Ovary (tissue), 9 donors: ENCODE results near the gene LDHAL6B. TPM values are rescaled to one million over a fixed set of nuclear protein-coding genes. Genes with fewer than 3 reads are reported as not detected.

Experiments
- DNase-seq, 5 donors: peaks; one replicate each; pipeline ENCODE4 v3.0.0-alpha.2; 2019 to 2020
- H3K27ac ChIP-seq, 2 donors: fragments of 200-600 bp; one replicate each; pipeline versions ENCODE4 v1.5.1 to v1.8.0; 2019 to 2022
- H3K27me3 ChIP-seq: fragments of 200-600 bp; one replicate; pipeline ENCODE4 v1.8.0; 2022
- H3K36me3 ChIP-seq: fragments of 200-600 bp; sonication (generic); one replicate; pipeline ENCODE4 v1.5.1; 2019
- H3K4me1 ChIP-seq: one replicate; pipeline ENCODE4 v1.8.1; 2013; ENCODE audit warnings: mild to moderate bottlenecking, moderate library complexity; ENCODE audit not compliant: insufficient read depth
- H3K4me3 ChIP-seq: fragments of 200-600 bp; sonication (generic); one replicate; pipeline ENCODE4 v1.5.1; 2017
- H3K9me3 ChIP-seq, 2 donors: fragments of 200-600 bp in 1 of 2; sonication (generic) in 1 of 2; one replicate each; pipeline versions ENCODE4 v1.5.1 to v1.8.1; 2013 to 2019; ENCODE audit warnings: mild to moderate bottlenecking in 1 of 2, moderate library complexity in 1 of 2
- CTCF ChIP-seq, 3 donors: fragments of 450-650 bp in 2 of 3; fragments of 200-600 bp in 1 of 3; IDR thresholded peaks; one replicate each; pipeline versions ENCODE4 v1.5.1 to v1.8.0; 2016 to 2022; ENCODE audit warnings: antibody characterized with exemption in 3 of 3, mild to moderate bottlenecking in 1 of 3
- EP300 ChIP-seq: sonication (generic); formaldehyde crosslinking; IDR thresholded peaks from one replicate; pipeline ENCODE4 v1.6.1; 2017; ENCODE audit warnings: antibody characterized with exemption
- POLR2A ChIP-seq: fragments of 450-650 bp; IDR thresholded peaks from one replicate; pipeline ENCODE4 v1.6.1; 2017; ENCODE audit warnings: antibody characterized with exemption, mild to moderate bottlenecking, moderate library complexity
- WGBS, 3 donors: extraction: QIAGEN DNeasy Blood & Tissue Kit in 1 of 3; methylation state at CpG; one replicate each; pipeline versions ENCODE4 v1.1.5 to v1.1.7; 2013 to 2017; 5-methylcytosine and 5-hydroxymethylcytosine counted together
- intact Hi-C, 4 donors: fragments of 100-400 bp; cut with DNase I; formaldehyde crosslinking; loops; one replicate each; pipeline versions ENCODE4 v1.11.0 to v1.15.1; 2022 to 2023
- polyA plus RNA-seq, 2 donors: library from polyadenylated mRNA; stranded (reverse); fragments of 200-250 nt in 1 of 2; fragments of 350-450 nt in 1 of 2; fragmentation: Illumina TruSeq in 1 of 2; extraction: RNeasy Lipid Tissue Mini Kit (QIAGEN cat#74804) in 1 of 2; gene quantifications; one replicate each; pipeline ENCODE4 v1.2.3, GENCODE V29; 2013 to 2014
- total RNA-seq, 7 donors: library from RNA; depleted of rRNA in 2 of 7; stranded (reverse); fragments of >200 nt in 2 of 7; fragmentation: NEBNext Ultra II Directional in 3 of 7; extraction: Animal tissue kit (Norgen Biotek cat#: 25700) in 3 of 7; gene quantifications; one replicate each; pipeline versions ENCODE4 v1.1.0 to v1.2.4, GENCODE V29; 2016 to 2023
- donor health status: DM: no; HTN: no; CAD: no; lungs with moderate emphysema.
- donor health status: DM: no; HTN: no; CAD: no.
- donor health status: Bipolar disorder and iron deficiency.
- donor health status: DM: yes; HTN: yes; CAD: no.
- donor health status: DM: no; HTN: no; CAD: no.
- donor health status: DM: yes; HTN: yes; CAD: no.

The LDHAL6B gene
- total and polyA plus RNA-seq, 9 donors, result not detected

- H3K4me3 ChIP-seq, result no peak overlapping the region
- no peak for DNase-seq
- no peak for TF ChIP-seq CTCF (IDR thresholded peaks at IDR 0.05)
- no peak for TF ChIP-seq EP300
- no peak for TF ChIP-seq POLR2A
- intact Hi-C loops, result no loop called here
- no peak overlapping the region for H3K27ac ChIP-seq
- H3K27me3 ChIP-seq, result no peaks in the 10 kb centered on the region
- 78 to 88% (median 83%) methylated on average over 4 of the region's 4 CpGs for WGBS, 3 donors
- H3K4me1 ChIP-seq, result peaks cover 5% of the 10 kb centered on the region
- no peaks in the 10 kb centered on the region for H3K9me3 ChIP-seq
- no peaks in the 10 kb centered on the region for H3K36me3 ChIP-seq
Measured at GRCh38 chr15:59227021-59227420, 20.4 kb downstream of the LDHAL6B start.

GRCh38 chr15:59229015-59229414 lies 22.4 kb downstream of the LDHAL6B start:
- Histone ChIP-seq H3K9me3 (no peaks in the 10 kb centered on the region), H3K27me3 (no peaks in the 10 kb centered on the region), H3K4me3 (no peak overlapping the region), H3K36me3 (no peaks in the 10 kb centered on the region), H3K4me1 (peaks cover 7% of the 10 kb centered on the region), H3K27ac (no peak overlapping the region)
- 82 to 88% (median 83%) methylated on average over 4 of the region's 4 CpGs for WGBS, 3 donors
- DNase-seq, result no peak
- intact Hi-C loops, result no loop called here
- TF ChIP-seq CTCF (IDR thresholded peaks at IDR 0.05) (no peak), EP300 (no peak), POLR2A (no peak)

GRCh38 chr15:59229453-59229852 lies 22.8 kb downstream of the LDHAL6B start:
- 69 to 78% (median 74%) methylated on average over 3 of the region's 3 CpGs for WGBS, 3 donors

GRCh38 chr15:59230531-59231055 lies 23.9 kb downstream of the LDHAL6B start:
- Histone ChIP-seq H3K9me3 (no peaks in the 10 kb centered on the region), H3K27ac (no peak overlapping the region), H3K4me3 (no peak overlapping the region), H3K36me3 (no peaks in the 10 kb centered on the region), H3K27me3 (no peaks in the 10 kb centered on the region), H3K4me1 (peaks cover 7% of the 10 kb centered on the region)
- no peak for DNase-seq
- no peak for TF ChIP-seq POLR2A
- TF ChIP-seq EP300, result no peak
- TF ChIP-seq CTCF (IDR thresholded peaks at IDR 0.05), result no peak
- 8 to 18% (median 11%) methylated on average over 2 of the region's 2 CpGs for WGBS, 3 donors
- intact Hi-C loops, result no loop called here

More at GRCh38 chr15:59229453-59229852, 22.8 kb downstream of the LDHAL6B start:
- Histone ChIP-seq H3K27ac (no peak overlapping the region), H3K4me1 (peaks cover 7% of the 10 kb centered on the region), H3K27me3 (no peaks in the 10 kb centered on the region), H3K36me3 (no peaks in the 10 kb centered on the region), H3K9me3 (no peaks in the 10 kb centered on the region), H3K4me3 (no peak overlapping the region)
- TF ChIP-seq CTCF (IDR thresholded peaks at IDR 0.05) (no peak), EP300 (no peak)
- intact Hi-C loops, result no loop called here
- DNase-seq, result no peak
